ENCODE results near the gene KRT222. TPM values are rescaled to one million over a fixed set of nuclear protein-coding genes. Genes with fewer than 3 reads are reported as not detected.

Gene KRT222
- total RNA-seq, 1 donor from 2014 or later, result not detected

- Mint-ChIP-seq H3K36me3 (ENCODE audit: low read depth) (no peaks in the 10 kb centered on the region), H3K4me3 (no peak overlapping the region), H3K9me3 (no peaks in the 10 kb centered on the region), H3K27me3 (no peaks in the 10 kb centered on the region), H3K4me1 (peaks cover 86% of the 10 kb centered on the region), H3K27ac (peak overlapping the region; percentile 30)
- no peak for TF ChIP-seq CTCF (IDR thresholded peaks at IDR 0.05)
- ATAC-seq (ENCODE audit: low read depth), result no peak
- intact Hi-C loops (cut with micrococcal nuclease), result loop anchor here (5.0 to 10.0 kb wide), 2 partner anchors 284 to 701 kb away; no protein-coding TSS in a partner anchor
- no peak for DNase-seq
- ChIA-PET CTCF (interaction anchor here (1.6 to 13.7 kb wide), 5 partner anchors 63 to 1045 kb away, joined by 4 to 426 read pairs (median 7); partner anchors contain the start of gene CCR7), POLR2A (interaction anchor here (0.6 to 21.8 kb wide), 5 partner anchors 25 to 86 kb away, joined by 3 to 1885 read pairs (median 6); partner anchors contain the start of genes CCR7 and SMARCE1)
Measured at GRCh38 chr17:40621019-40621418, 44.0 kb downstream of the KRT222 start.

GRCh38 chr17:40618754-40619625 lies 46.0 kb downstream of the KRT222 start:
- no peak for ATAC-seq (ENCODE audit: low read depth)
- Mint-ChIP-seq H3K27me3 (no peaks in the 10 kb centered on the region), H3K4me1 (peaks cover 88% of the 10 kb centered on the region), H3K27ac (peak overlapping the region; percentile 86), H3K9me3 (no peaks in the 10 kb centered on the region), H3K36me3 (ENCODE audit: low read depth) (no peaks in the 10 kb centered on the region), H3K4me3 (peak overlapping the region; percentile 83)
- POLR2A ChIA-PET, result interaction anchor here (0.7 to 21.8 kb wide), 11 partner anchors 9 to 1057 kb away, joined by 3 to 1885 read pairs (median 6); partner anchors contain the start of genes CCR7 and SMARCE1
- CTCF ChIA-PET, result interaction anchor here (0.7 to 13.7 kb wide), 19 partner anchors 9 to 1047 kb away, joined by 3 to 426 read pairs (median 4); partner anchors contain the start of genes CCR7 and SMARCE1
- intact Hi-C loops (cut with micrococcal nuclease), result loop anchor here (5.0 kb wide), 2 partner anchors 177 to 928 kb away; partner anchors contain the start of gene IGFBP4
- DNase-seq, result no peak
- no peak for TF ChIP-seq CTCF (IDR thresholded peaks at IDR 0.05)

- TF ChIP-seq CTCF (IDR thresholded peaks at IDR 0.05), result no peak
- ATAC-seq (ENCODE audit: low read depth), result no peak
- Mint-ChIP-seq H3K4me1 (peaks cover 88% of the 10 kb centered on the region), H3K36me3 (ENCODE audit: low read depth) (no peaks in the 10 kb centered on the region), H3K27ac (peak overlapping the region; percentile 96), H3K27me3 (no peaks in the 10 kb centered on the region), H3K9me3 (no peaks in the 10 kb centered on the region), H3K4me3 (no peak overlapping the region)
- no peak for DNase-seq
- intact Hi-C loops (cut with micrococcal nuclease), result loop anchor here (5.0 kb wide), 2 partner anchors 175 to 930 kb away; partner anchors contain the start of gene IGFBP4
- ChIA-PET CTCF (interaction anchor here (1.4 to 13.7 kb wide), 7 partner anchors 8 to 261 kb away, joined by 3 to 426 read pairs (median 6); partner anchors contain the start of gene CCR7), POLR2A (interaction anchor here (1.1 to 21.8 kb wide), 6 partner anchors 20 to 1070 kb away, joined by 3 to 1885 read pairs (median 62); partner anchors contain the start of genes CCR7 and SMARCE1)
Measured at GRCh38 chr17:40617678-40618240, 47.2 kb downstream of the KRT222 start.

- no peak for ATAC-seq (ENCODE audit: low read depth)
- no peaks in the 10 kb centered on the region for H3K27me3 Mint-ChIP-seq
Measured at GRCh38 chr17:40616592-40616991, 48.4 kb downstream of the KRT222 start.

More at GRCh38 chr17:40616592-40616991, 48.4 kb downstream of the KRT222 start:
- Mint-ChIP-seq H3K36me3 (ENCODE audit: low read depth) (no peaks in the 10 kb centered on the region), H3K4me3 (peak overlapping the region; percentile 29), H3K4me1 (peaks cover 84% of the 10 kb centered on the region), H3K9me3 (no peaks in the 10 kb centered on the region), H3K27ac (peak overlapping the region; percentile 96)
- intact Hi-C loops (cut with micrococcal nuclease), result loop anchor here (5.0 kb wide), 2 partner anchors 174 to 931 kb away; partner anchors contain the start of gene IGFBP4
- no peak for TF ChIP-seq CTCF (IDR thresholded peaks at IDR 0.05)
- DNase-seq, result no peak
- ChIA-PET POLR2A (interaction anchor here (0.6 to 21.8 kb wide), 8 partner anchors 9 to 706 kb away, joined by 4 to 1885 read pairs (median 52); partner anchors contain the start of genes CCR7, IGFBP4 and SMARCE1), CTCF (interaction anchor here (1.5 to 13.7 kb wide), 8 partner anchors 9 to 260 kb away, joined by 3 to 426 read pairs (median 20); partner anchors contain the start of gene CCR7)
